ENCODE measurements around the gene PFDN2. TPM values are rescaled to one million over a fixed set of nuclear protein-coding genes. Genes with fewer than 3 reads are reported as not detected.

The PFDN2 gene
- total and polyA plus RNA-seq, 2 donors (not counting 3 experiments of a cell fraction or from before 2014, with no cell fraction given): 104 to 157 TPM

GRCh38 chr1:161153682-161154337 lies 36.0 kb upstream of the PFDN2 start, which contains the start of gene UFC1:
TSS of gene UFC1 (plus strand) at chr1:161153978. CDS start at chr1:161153998, 20 bp downstream.
- Histone ChIP-seq H2AFZ (ENCODE audit: low read depth, low read length) (peak within 1 kb of the TSS; percentile 69), H3K27me3 (ENCODE audit: control insufficient read depth in 2 of 2, insufficient read depth in 2 of 2, low read length in 2 of 2) (no peaks in the 10 kb centered on the region), H3K9ac (replicated peaks; ENCODE audit: extremely low read depth, insufficient read depth, low read length) (peak within 1 kb of the TSS; percentile 97), H3K4me3 (replicated peaks in 1 of 3; ENCODE audit: insufficient read depth in 1 of 3, low read depth in 1 of 3, low read length in 3 of 3) (peak within 1 kb of the TSS; percentile 24 to 77 (median 52)), H3K9me1 (replicated peaks; ENCODE audit: control insufficient read depth, extremely low read depth, insufficient read depth, low read length) (no peaks in the 10 kb centered on the region), H3K36me3 (ENCODE audit: control insufficient read depth in 2 of 2, extremely low read depth in 1 of 2, insufficient read depth in 2 of 2, low read length in 2 of 2) (peaks cover 2 to 5% of the 10 kb centered on the region in 2 experiments), H3K27ac (ENCODE audit: insufficient read depth, low read depth, low read length) (peak within 1 kb of the TSS; percentile 81), H3K4me2 (ENCODE audit: insufficient read depth, low read length) (peak within 1 kb of the TSS; percentile 52), H3K4me1 (ENCODE audit: control insufficient read depth, extremely low read depth, insufficient read depth, low read length) (no peaks in the 10 kb centered on the region), H3K9me3 (replicated peaks; ENCODE audit: control insufficient read depth, insufficient read depth, low read length) (no peaks in the 10 kb centered on the region), H4K20me1 (replicated peaks; ENCODE audit: control insufficient read depth, extremely low read depth, insufficient read depth, low read length) (no peaks in the 10 kb centered on the region), H3K79me2 (ENCODE audit: control insufficient read depth, insufficient read depth, low read length) (no peaks in the 10 kb centered on the region)
- intact Hi-C loops (cut with micrococcal nuclease): loop anchor here (1.0 kb wide), 1 partner anchor 35 kb away; no protein-coding TSS in a partner anchor
- ChIA-PET POLR2A (interaction anchor here (1.0 kb wide), 1 partner anchor 21 kb away, joined by 11 read pairs; the partner anchor contains the start of gene DEDD), CTCF (interaction anchor here (0.6 to 2.7 kb wide), 7 partner anchors 12 to 133 kb away, joined by 3 to 14 read pairs (median 3); partner anchors contain the start of genes DEDD, F11R and PPOX)
- TF ChIP-seq JUN (IDR thresholded peaks at IDR 0.05; ENCODE audit: borderline replicate concordance, insufficient read depth, insufficient read length, low read depth) (no peak), POLR2AphosphoS5 (IDR thresholded peaks at IDR 0.05; ENCODE audit: insufficient read depth, low read depth, low read length) (peak; percentile 68), POLR2A (IDR thresholded peaks at IDR 0.05; ENCODE audit: low read depth, low read length) (peak; percentile 86), FOS (IDR thresholded peaks at IDR 0.05; ENCODE audit: borderline replicate concordance, insufficient read depth, low read length) (no peak), MYC (IDR thresholded peaks at IDR 0.05; ENCODE audit: low read depth, low read length) (peak; percentile 74), GATA2 (IDR thresholded peaks at IDR 0.05; ENCODE audit: insufficient read depth, insufficient read length, low read depth, low read length) (no peak), EZH2 (IDR thresholded peaks at IDR 0.05; ENCODE audit: borderline replicate concordance, low read depth, low read length, severe bottlenecking) (no peak), MAX (IDR thresholded peaks at IDR 0.05; ENCODE audit: insufficient read depth, insufficient read length) (peak; percentile 22)
- dilution Hi-C loops (cut with MboI; ENCODE audit: extremely low pct_ligation_motif_present, low sequenced_read_pairs): no loop called here
- BruUV-seq (replicated peaks): TSS peak; percentile 96
- peak; percentile 77 for FAIRE-seq
- peak; percentile 91 for DNase-seq (ENCODE audit: low read depth, low spot score)
